Spleen (tissue), 11 donors: ENCODE data around the gene NKX2-2. TPM values are rescaled to one million over a fixed set of nuclear protein-coding genes. Genes with fewer than 3 reads are reported as not detected.

Experiments
- DNase-seq: peaks from one replicate; pipeline ENCODE4 v3.0.0-alpha.2; 2020
- H3K27ac ChIP-seq, 8 donors: fragments of 200-600 bp; sonication (generic) in 7 of 8; 1 replicate in 4 of 8; 2 replicates in 4 of 8; pipeline versions ENCODE4 v1.5.0 to v1.8.0; 2016 to 2021; ENCODE audit warnings: inconsistent platforms in 4 of 8, mild to moderate bottlenecking in 4 of 8, moderate library complexity in 1 of 8
- H3K27me3 ChIP-seq, 7 donors: fragments of 200-600 bp; sonication (generic) in 6 of 7; replicated peaks in 1 of 7; 1 replicate in 4 of 7; 2 replicates in 3 of 7; pipeline versions ENCODE4 v1.5.0 to v1.8.0; 2016 to 2021; ENCODE audit warnings: inconsistent platforms in 3 of 7, mild to moderate bottlenecking in 1 of 7
- H3K36me3 ChIP-seq, 6 donors: fragments of 200-600 bp; sonication (generic) in 5 of 6; 1 replicate in 4 of 6; 2 replicates in 2 of 6; pipeline versions ENCODE4 v1.5.0 to v1.8.0; 2016 to 2021; ENCODE audit warnings: inconsistent platforms in 2 of 6
- H3K4me1 ChIP-seq, 6 donors: fragments of 200-600 bp; sonication (generic) in 5 of 6; 1 replicate in 3 of 6; 2 replicates in 3 of 6; pipeline versions ENCODE4 v1.5.0 to v1.8.0; 2016 to 2021; ENCODE audit warnings: inconsistent platforms in 3 of 6
- H3K4me3 ChIP-seq, 8 donors: fragments of 200-600 bp; sonication (generic) in 7 of 8; 1 replicate in 4 of 8; 2 replicates in 4 of 8; pipeline versions ENCODE4 v1.5.0 to v1.8.0; 2016 to 2021; ENCODE audit warnings: inconsistent platforms in 4 of 8, mild to moderate bottlenecking in 4 of 8, moderate library complexity in 2 of 8
- H3K9me3 ChIP-seq, 8 donors: fragments of 200-600 bp; sonication (generic) in 7 of 8; 1 replicate in 4 of 8; 2 replicates in 4 of 8; pipeline versions ENCODE4 v1.5.0 to v1.8.0; 2016 to 2021; ENCODE audit warnings: inconsistent platforms in 4 of 8
- CTCF ChIP-seq, 11 experiments: fragments of 200-600 bp in 7 of 11; fragments of 450-650 bp in 4 of 11; sonication (generic) in 4 of 11; IDR thresholded peaks in 8 of 11; conservative IDR thresholded peaks in 3 of 11; 1 replicate in 7 of 11; 2 replicates in 4 of 11; pipeline versions ENCODE4 v1.4.0 to v1.8.0; 2016 to 2021; ENCODE audit warnings: antibody characterized with exemption in 11 of 11, inconsistent platforms in 4 of 11, mild to moderate bottlenecking in 1 of 11
- POLR2A ChIP-seq, 3 donors: fragments of 450-650 bp; IDR thresholded peaks; one replicate each; pipeline ENCODE4 v1.5.1; 2017; ENCODE audit warnings: antibody characterized with exemption in 3 of 3, mild to moderate bottlenecking in 1 of 3
- POLR2AphosphoS5 ChIP-seq, 3 donors: sonication (generic); formaldehyde crosslinking; IDR thresholded peaks; one replicate each; pipeline ENCODE4 v1.5.1; 2017; ENCODE audit warnings: antibody characterized with exemption in 3 of 3
- WGBS, 5 donors: extraction: QIAGEN DNeasy Blood & Tissue Kit in 3 of 5; methylation state at CpG; one replicate each; pipeline versions ENCODE4 v1.1.5 to v1.1.7; 2013 to 2018; 5-methylcytosine and 5-hydroxymethylcytosine counted together
- intact Hi-C: fragments of 100-400 bp; cut with DNase I; formaldehyde crosslinking; loops from one replicate; pipeline ENCODE4 v1.15.0; 2023; ENCODE audit warnings: low total_unique reads
- polyA plus RNA-seq, 3 donors: library from polyadenylated mRNA; stranded (reverse); fragments of 200-250 nt; gene quantifications; one replicate each; pipeline ENCODE4 v1.2.1, GENCODE V29; 2013
- total RNA-seq, 7 donors: library from RNA; depleted of rRNA in 3 of 7; stranded (reverse); fragments of >200 nt in 3 of 7; fragmentation: NEBNext Ultra II Directional in 4 of 7; extraction: Animal tissue kit (Norgen Biotek cat#: 25700) in 4 of 7; gene quantifications; one replicate each; pipeline versions ENCODE4 v1.1.0 to v1.2.1, GENCODE V29; 2016 to 2021
- donor health status: healthy with polysubstance abuse.
- donor health status: DM: no; HTN: no; CAD: no; lungs with moderate emphysema.
- donor health status: DM: no; HTN: no; CAD: no.
- donor health status: Bipolar disorder and iron deficiency.
- donor health status: healthy.
- donor health status: DM: no; HTN: no; CAD: no.
- donor health status: DM: yes; HTN: yes; CAD: no.

The NKX2-2 gene
- total and polyA plus RNA-seq, 10 donors, result 0.03 TPM; not detected in 9

GRCh38 chr20:21510414-21511384, 3.2 kb downstream of the NKX2-2 start:
- Histone ChIP-seq H3K4me1 (peaks cover 41 to 99% (median 81%) of the 10 kb centered on the region in 6 donors), H3K27me3 (peaks cover 26 to 100% (median 100%) of the 10 kb centered on the region in 7 donors), H3K9me3 (no peaks in the 10 kb centered on the region), H3K4me3 (peak overlapping the region; percentile 9 to 65 (median 40)), H3K27ac (no peak overlapping the region), H3K36me3 (no peaks in the 10 kb centered on the region)
- no peak for DNase-seq
- intact Hi-C loops, result no loop called here
- TF ChIP-seq CTCF (IDR thresholded peaks at IDR 0.05 in 8 of 11, conservative IDR thresholded peaks at IDR 0.05 in 3 of 11) (no peak), POLR2A (IDR thresholded peaks at IDR 0.05) (no peak)
- WGBS, 5 donors, result 6 to 10% (median 8%) methylated on average over 53 to 62 of the region's 62 CpGs

GRCh38 chr20:21509597-21510371, 4.1 kb downstream of the NKX2-2 start:
- intact Hi-C loops, result loop anchor here (10.0 kb wide), 2 partner anchors 645 to 675 kb away; no protein-coding TSS in a partner anchor
- Histone ChIP-seq H3K36me3 (no peaks in the 10 kb centered on the region), H3K4me3 (peak overlapping the region in 7 of 8 donors; percentile 35 to 65 (median 41)), H3K27me3 (peaks cover 29 to 100% (median 100%) of the 10 kb centered on the region in 7 donors), H3K4me1 (peaks cover 46 to 98% (median 82%) of the 10 kb centered on the region in 6 donors), H3K9me3 (no peaks in the 10 kb centered on the region), H3K27ac (no peak overlapping the region)
- WGBS, 5 donors, result 4 to 7% (median 5%) methylated on average over 36 to 43 of the region's 43 CpGs
- TF ChIP-seq POLR2A (IDR thresholded peaks at IDR 0.05) (no peak), POLR2AphosphoS5 (IDR thresholded peaks at IDR 0.05) (peak in 1 of 3 donors; percentile 15)
- no peak for DNase-seq

GRCh38 chr20:21509079-21509596, 4.7 kb downstream of the NKX2-2 start:
- H3K4me1 ChIP-seq, result peaks cover 46 to 92% (median 76%) of the 10 kb centered on the region in 6 donors
- 7 to 16% (median 8%) methylated on average over 12 of the region's 12 CpGs for WGBS, 5 donors

GRCh38 chr20:21508230-21509078, 5.4 kb downstream of the NKX2-2 start:
- 7 to 9% (median 8%) methylated on average over 36 to 47 of the region's 47 CpGs for WGBS, 5 donors
- no peak for TF ChIP-seq CTCF (IDR thresholded peaks at IDR 0.05 in 8 of 11, conservative IDR thresholded peaks at IDR 0.05 in 3 of 11)
- TF ChIP-seq POLR2A (IDR thresholded peaks at IDR 0.05), result no peak
- TF ChIP-seq POLR2AphosphoS5 (IDR thresholded peaks at IDR 0.05), result no peak
- Histone ChIP-seq H3K27ac (no peak overlapping the region), H3K4me3 (no peak overlapping the region), H3K36me3 (no peaks in the 10 kb centered on the region), H3K27me3 (peaks cover 28 to 100% (median 87%) of the 10 kb centered on the region in 7 donors), H3K9me3 (no peaks in the 10 kb centered on the region), H3K4me1 (peaks cover 46 to 85% (median 69%) of the 10 kb centered on the region in 6 donors)
- no peak for DNase-seq
- intact Hi-C loops, result loop anchor here (10.0 kb wide), 2 partner anchors 644 to 674 kb away; no protein-coding TSS in a partner anchor

More at GRCh38 chr20:21509079-21509596, 4.7 kb downstream of the NKX2-2 start:
- intact Hi-C loops, result loop anchor here (10.0 kb wide), 2 partner anchors 644 to 674 kb away; no protein-coding TSS in a partner anchor
- Histone ChIP-seq H3K27ac (no peak overlapping the region), H3K4me3 (peak overlapping the region in 1 of 8 donors; percentile 38), H3K36me3 (no peaks in the 10 kb centered on the region), H3K27me3 (peaks cover 29 to 100% (median 94%) of the 10 kb centered on the region in 7 donors), H3K9me3 (no peaks in the 10 kb centered on the region)
- DNase-seq, result no peak
- TF ChIP-seq POLR2A (IDR thresholded peaks at IDR 0.05), result no peak
